GM12878 (cell line): ENCODE results near the gene SNRPN. TPM values are rescaled to one million over a fixed set of nuclear protein-coding genes. Genes with fewer than 3 reads are reported as not detected.

Experiments
- ATAC-seq: fragments of 200-7000 bp; cut with Tn5 transposase; 3 replicates; pipeline ENCODE4 v1.9.1; 2020; ENCODE audit warnings: mild to moderate bottlenecking, moderate library complexity
- BruUV-seq: library from RNA; stranded (reverse); fragments of 400-500 nt; replicated peaks from 2 replicates; lab custom pipeline; 2021; lab: Mats Ljungman, UMichigan
- CTCF ChIA-PET: fragments of 300-600 bp; sonication (Branson Sonifier 250); formaldehyde crosslinking; extraction: SDS; loops from one replicate; lab custom pipeline; 2021; ENCODE audit warnings: inconsistent platforms; lab: Yijun Ruan, JAX
- POLR2A ChIA-PET: fragments of 350-600 bp; formaldehyde crosslinking; extraction: SDS; loops from one replicate; lab custom pipeline; 2021; ENCODE audit warnings: inconsistent platforms; lab: Charles Lee
- RAD21 ChIA-PET: fragments of 300-600 bp; sonication (Branson Sonifier 250); formaldehyde crosslinking; loops from one replicate; lab custom pipeline; 2023; ENCODE audit warnings: antibody characterized with exemption; ENCODE audit not compliant: unreplicated experiment; lab: Charles Lee
- SMC1A ChIA-PET: fragments of 300-600 bp; sonication (Branson Sonifier 250); formaldehyde crosslinking; loops from one replicate; lab custom pipeline; 2023; ENCODE audit not compliant: unreplicated experiment, uncharacterized antibody; lab: Charles Lee
- DNase-seq: peaks from one replicate; pipeline ENCODE4 v3.0.0-alpha.2; 2011; ENCODE audit warnings: low read depth, low spot score
- FAIRE-seq: peaks from 3 replicates; lab custom pipeline; 2011; peaks lifted over from hg19 to GRCh38; lab: Jason Lieb, UNC
- H2AFZ ChIP-seq: 2 replicates; pipeline ENCODE4 v1.6.0; 2011; ENCODE audit warnings: low read depth, low read length, control low read depth; ENCODE audit not compliant: control insufficient read depth
- H3K27ac ChIP-seq: 2 replicates; pipeline ENCODE4 v1.5.1; 2011; ENCODE audit warnings: control low read depth; ENCODE audit not compliant: control insufficient read depth, insufficient read depth
- H3K27me3 ChIP-seq, 2 experiments: replicated peaks in 1 of 2; 2 replicates each; pipeline versions ENCODE4 v1.6.0 to v1.6.1; 2011; ENCODE audit warnings: low read length in 1 of 2; ENCODE audit not compliant: control insufficient read depth in 2 of 2, insufficient read depth in 2 of 2
- H3K36me3 ChIP-seq, 2 experiments: 2 replicates each; pipeline ENCODE4 v1.5.1; 2011; ENCODE audit warnings: low read length in 1 of 2; ENCODE audit not compliant: control insufficient read depth in 2 of 2, insufficient read depth in 2 of 2
- H3K4me1 ChIP-seq: 2 replicates; pipeline ENCODE4 v1.6.1; 2011; ENCODE audit warnings: mild to moderate bottlenecking, low read length, moderate library complexity, mixed read lengths; ENCODE audit not compliant: control insufficient read depth, insufficient read depth
- H3K4me2 ChIP-seq: 2 replicates; pipeline ENCODE4 v1.6.0; 2011; ENCODE audit warnings: control low read depth; ENCODE audit not compliant: control insufficient read depth, insufficient read depth
- H3K4me3 ChIP-seq: fragments of 200-600 bp; sonication (generic); 2 replicates; pipeline ENCODE4 v1.5.1; 2016
- H3K79me2 ChIP-seq: 2 replicates; pipeline ENCODE4 v1.6.0; 2011; ENCODE audit warnings: low read length; ENCODE audit not compliant: control insufficient read depth, insufficient read depth
- H3K9ac ChIP-seq: 2 replicates; pipeline ENCODE4 v1.8.0; 2011; ENCODE audit warnings: low read length, control low read depth, mixed read lengths; ENCODE audit not compliant: control insufficient read depth, insufficient read depth
- H3K9me3 ChIP-seq: replicated peaks from 3 replicates; pipeline ENCODE4 v1.5.1; 2011; ENCODE audit warnings: mild to moderate bottlenecking, low read length; ENCODE audit not compliant: control insufficient read depth, insufficient read depth
- H4K20me1 ChIP-seq: 2 replicates; pipeline ENCODE4 v1.6.0; 2011; ENCODE audit not compliant: control insufficient read depth, insufficient read depth
- ASH2L ChIP-seq: fragments of 300-600, 200-600 bp; sonication (generic); IDR thresholded peaks from 2 replicates; pipeline ENCODE4 v1.6.1; 2017; ENCODE audit warnings: low read depth, mild to moderate bottlenecking, borderline replicate concordance
- EZH2 ChIP-seq: IDR thresholded peaks from 2 replicates; pipeline ENCODE4 v1.6.1; 2012; ENCODE audit warnings: low read depth, mild to moderate bottlenecking, control low read depth, inconsistent platforms, low read length, borderline replicate concordance; ENCODE audit not compliant: control insufficient read depth
- KAT2A ChIP-seq: conservative IDR thresholded peaks from 2 replicates; pipeline ENCODE4 v1.6.1; 2011; ENCODE audit warnings: low read depth, low read length; ENCODE audit not compliant: control insufficient read depth
- MYC ChIP-seq: IDR thresholded peaks from 2 replicates; pipeline ENCODE4 v1.6.1; 2011; ENCODE audit warnings: mild to moderate bottlenecking, low read length, moderate library complexity, inconsistent platforms; ENCODE audit not compliant: insufficient read depth, insufficient replicate concordance, insufficient read length, severe bottlenecking
- NR2C2 ChIP-seq: IDR thresholded peaks from 2 replicates; pipeline ENCODE4 v1.6.1; 2011; ENCODE audit warnings: borderline replicate concordance, low read depth; ENCODE audit not compliant: control insufficient read depth, insufficient read length
- SMARCA5 ChIP-seq: fragments of 450-650 bp; IDR thresholded peaks from 2 replicates; pipeline ENCODE4 v1.6.1; 2017; ENCODE audit warnings: mild to moderate bottlenecking
- ZNF217 ChIP-seq: fragments of 450-650 bp; IDR thresholded peaks from 2 replicates; pipeline ENCODE4 v1.6.1; 2017; ENCODE audit warnings: antibody characterized with exemption, mild to moderate bottlenecking
- WGBS: methylation state at CpG from one replicate; pipeline ENCODE4 v1.1.6; 2016; ENCODE audit warnings: low lambda C conversion rate; ENCODE audit not compliant: insufficient replicate concordance, insufficient coverage; ENCODE audit errors: missing lambda C conversion rate; 5-methylcytosine and 5-hydroxymethylcytosine counted together
- in situ Hi-C: fragments of 300-500 bp; cut with MboI; formaldehyde crosslinking; loops from 9 replicates; pipeline ENCODE4 v1.14.3; 2018; ENCODE audit warnings: mixed read lengths
- intact Hi-C: fragments of 100-400 bp; cut with micrococcal nuclease; formaldehyde crosslinking; loops from one replicate; pipeline ENCODE4 v1.14.2; 2022; ENCODE audit not compliant: unreplicated experiment
- polyA plus RNA-seq, 11 experiments: library from polyadenylated mRNA; depleted of rRNA in 4 of 11; unstranded in 6 of 11; stranded (reverse) in 5 of 11; fragments of >200 nt; fragmentation: Nextera tagmentation in 4 of 11; fragmentation: Illumina TruSeq in 1 of 11; extraction: Ambion mirVana in 4 of 11; extraction: Trizol in 1 of 11; gene quantifications; 1 replicate in 1 of 11; 2 replicates in 10 of 11; pipeline versions ENCODE4 v1.2.1 to v1.2.3, GENCODE V29; 2011 to 2016; ENCODE audit warnings: inconsistent platforms in 2 of 11, missing spikeins in 2 of 11, low read depth in 1 of 11
- total RNA-seq, 4 experiments: library from RNA; depleted of rRNA in 3 of 4; stranded (reverse); fragments of >200 nt in 3 of 4; fragmentation: Illumina TruSeq in 1 of 4; extraction: Trizol in 1 of 4; gene quantifications; 2 replicates each; pipeline versions ENCODE4 v1.2.1 to v1.2.3, GENCODE V29; 2013 to 2021
- TF ChIP-seq, protein P1 (sequence below): fragments of 450-650 bp; IDR thresholded peaks from 2 replicates; pipeline ENCODE4 v1.6.1; 2017; ENCODE audit warnings: antibody characterized with exemption, mild to moderate bottlenecking, moderate library complexity
- TF ChIP-seq, protein P2 (sequence below): fragments of 450-650 bp; IDR thresholded peaks from 2 replicates; pipeline ENCODE4 v1.6.1; 2014; ENCODE audit warnings: mild to moderate bottlenecking
- TF ChIP-seq, protein P3 (sequence below): fragments of 450-650 bp; IDR thresholded peaks from 2 replicates; pipeline ENCODE4 v1.6.1; 2017; ENCODE audit warnings: mild to moderate bottlenecking, low read depth, inconsistent platforms; ENCODE audit not compliant: poor library complexity, severe bottlenecking

SNRPN gene
- total and polyA plus RNA-seq, 10 of the 15 experiments (the other 5 are each of a cell fraction or from before 2014, with no cell fraction given) = 9.1 to 103 (median 45.5) TPM

DNA sequence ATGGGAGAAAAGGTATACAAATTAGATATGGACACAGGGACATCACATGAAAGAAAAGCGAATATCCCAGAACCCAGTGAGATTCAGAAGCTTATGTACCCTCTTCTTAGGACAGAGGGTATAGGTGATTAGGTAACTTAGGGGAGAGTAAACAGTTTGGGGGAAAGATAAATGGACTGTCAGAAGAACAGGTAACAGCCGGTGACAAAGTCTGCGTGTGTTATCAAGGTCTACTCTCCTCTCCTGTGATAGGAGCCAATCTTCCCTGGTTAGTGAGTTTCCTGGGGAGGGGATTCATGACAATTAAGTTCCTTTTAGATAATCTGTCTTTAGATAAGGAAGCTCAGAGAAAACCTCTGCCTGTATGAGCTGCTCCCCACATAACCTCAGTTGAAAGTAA lies 30.6 kb upstream of the SNRPN start:
- ChIA-PET POLR2A (no interaction called here), CTCF (no interaction called here)

DNA sequence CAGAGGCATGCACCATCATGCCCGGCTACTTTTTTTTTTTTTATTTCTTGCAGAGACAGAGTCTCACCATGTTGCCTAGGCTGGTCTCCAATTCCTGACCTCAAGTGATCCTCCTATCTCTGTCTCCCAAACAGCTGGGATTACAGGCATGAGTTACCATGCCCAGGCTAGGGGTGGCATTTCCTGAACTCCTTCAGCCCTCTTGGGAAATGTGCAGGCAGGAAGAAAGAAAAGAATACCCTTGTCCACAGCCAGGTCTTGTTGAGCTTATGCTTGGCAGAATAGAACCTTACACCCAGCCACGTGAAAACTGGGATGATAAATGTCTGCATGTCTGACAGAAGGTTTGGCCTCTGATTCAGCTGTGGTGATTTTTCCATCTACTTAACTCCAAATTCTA lies 30.2 kb upstream of the SNRPN start:
- Histone ChIP-seq H3K36me3 (no peaks in the 10 kb centered on the region), H3K27me3 (no peaks in the 10 kb centered on the region), H3K4me1 (no peaks in the 10 kb centered on the region), H3K9me3 (no peaks in the 10 kb centered on the region; the same call in 2 of the 3 replicates), H2AFZ (no peak overlapping the region), H3K4me2 (no peak overlapping the region), H3K9ac (no peak overlapping the region), H3K27ac (no peak overlapping the region), H3K79me2 (no peaks in the 10 kb centered on the region), H4K20me1 (no peaks in the 10 kb centered on the region), H3K4me3 (no peak overlapping the region)
- RAD21 ChIA-PET = no interaction called here
- DNase-seq (no peak), ATAC-seq (no peak), FAIRE-seq (no peak)
- intact Hi-C loops (no loop called here), in situ Hi-C loops (no loop called here)
- 0% methylated on average over 1 of the region's 2 CpGs for WGBS
- SMC1A ChIA-PET = interaction anchor here (0.5 kb wide), 1 partner anchor 21 kb away, joined by 3 read pairs; no protein-coding TSS in a partner anchor
- POLR2A ChIA-PET = no interaction called here
- CTCF ChIA-PET = no interaction called here
- BruUV-seq = no TSS peak
- TF ChIP-seq ZNF217 (no peak), NR2C2 (no peak), SMARCA5 (no peak), KAT2A (no peak), MYC (no peak), ASH2L (no peak)
- TF ChIP-seq, protein P1, sequence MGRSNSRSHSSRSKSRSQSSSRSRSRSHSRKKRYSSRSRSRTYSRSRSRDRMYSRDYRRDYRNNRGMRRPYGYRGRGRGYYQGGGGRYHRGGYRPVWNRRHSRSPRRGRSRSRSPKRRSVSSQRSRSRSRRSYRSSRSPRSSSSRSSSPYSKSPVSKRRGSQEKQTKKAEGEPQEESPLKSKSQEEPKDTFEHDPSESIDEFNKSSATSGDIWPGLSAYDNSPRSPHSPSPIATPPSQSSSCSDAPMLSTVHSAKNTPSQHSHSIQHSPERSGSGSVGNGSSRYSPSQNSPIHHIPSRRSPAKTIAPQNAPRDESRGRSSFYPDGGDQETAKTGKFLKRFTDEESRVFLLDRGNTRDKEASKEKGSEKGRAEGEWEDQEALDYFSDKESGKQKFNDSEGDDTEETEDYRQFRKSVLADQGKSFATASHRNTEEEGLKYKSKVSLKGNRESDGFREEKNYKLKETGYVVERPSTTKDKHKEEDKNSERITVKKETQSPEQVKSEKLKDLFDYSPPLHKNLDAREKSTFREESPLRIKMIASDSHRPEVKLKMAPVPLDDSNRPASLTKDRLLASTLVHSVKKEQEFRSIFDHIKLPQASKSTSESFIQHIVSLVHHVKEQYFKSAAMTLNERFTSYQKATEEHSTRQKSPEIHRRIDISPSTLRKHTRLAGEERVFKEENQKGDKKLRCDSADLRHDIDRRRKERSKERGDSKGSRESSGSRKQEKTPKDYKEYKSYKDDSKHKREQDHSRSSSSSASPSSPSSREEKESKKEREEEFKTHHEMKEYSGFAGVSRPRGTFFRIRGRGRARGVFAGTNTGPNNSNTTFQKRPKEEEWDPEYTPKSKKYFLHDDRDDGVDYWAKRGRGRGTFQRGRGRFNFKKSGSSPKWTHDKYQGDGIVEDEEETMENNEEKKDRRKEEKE = no peak
- TF ChIP-seq, protein P2, sequence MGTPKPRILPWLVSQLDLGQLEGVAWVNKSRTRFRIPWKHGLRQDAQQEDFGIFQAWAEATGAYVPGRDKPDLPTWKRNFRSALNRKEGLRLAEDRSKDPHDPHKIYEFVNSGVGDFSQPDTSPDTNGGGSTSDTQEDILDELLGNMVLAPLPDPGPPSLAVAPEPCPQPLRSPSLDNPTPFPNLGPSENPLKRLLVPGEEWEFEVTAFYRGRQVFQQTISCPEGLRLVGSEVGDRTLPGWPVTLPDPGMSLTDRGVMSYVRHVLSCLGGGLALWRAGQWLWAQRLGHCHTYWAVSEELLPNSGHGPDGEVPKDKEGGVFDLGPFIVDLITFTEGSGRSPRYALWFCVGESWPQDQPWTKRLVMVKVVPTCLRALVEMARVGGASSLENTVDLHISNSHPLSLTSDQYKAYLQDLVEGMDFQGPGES = no peak
- TF ChIP-seq, protein P3, sequence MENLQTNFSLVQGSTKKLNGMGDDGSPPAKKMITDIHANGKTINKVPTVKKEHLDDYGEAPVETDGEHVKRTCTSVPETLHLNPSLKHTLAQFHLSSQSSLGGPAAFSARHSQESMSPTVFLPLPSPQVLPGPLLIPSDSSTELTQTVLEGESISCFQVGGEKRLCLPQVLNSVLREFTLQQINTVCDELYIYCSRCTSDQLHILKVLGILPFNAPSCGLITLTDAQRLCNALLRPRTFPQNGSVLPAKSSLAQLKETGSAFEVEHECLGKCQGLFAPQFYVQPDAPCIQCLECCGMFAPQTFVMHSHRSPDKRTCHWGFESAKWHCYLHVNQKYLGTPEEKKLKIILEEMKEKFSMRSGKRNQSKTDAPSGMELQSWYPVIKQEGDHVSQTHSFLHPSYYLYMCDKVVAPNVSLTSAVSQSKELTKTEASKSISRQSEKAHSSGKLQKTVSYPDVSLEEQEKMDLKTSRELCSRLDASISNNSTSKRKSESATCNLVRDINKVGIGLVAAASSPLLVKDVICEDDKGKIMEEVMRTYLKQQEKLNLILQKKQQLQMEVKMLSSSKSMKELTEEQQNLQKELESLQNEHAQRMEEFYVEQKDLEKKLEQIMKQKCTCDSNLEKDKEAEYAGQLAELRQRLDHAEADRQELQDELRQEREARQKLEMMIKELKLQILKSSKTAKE = no peak

More for the DNA sequence above, 30.6 kb upstream of the SNRPN start:
- intact Hi-C loops = no loop called here
- FAIRE-seq (no peak), ATAC-seq (no peak), DNase-seq (no peak)
- WGBS = 31% methylated on average over 3 of the region's 3 CpGs
- no peak overlapping the region for H3K4me2 ChIP-seq
- H2AFZ ChIP-seq = no peak overlapping the region
- no peaks in the 10 kb centered on the region; the same call in 2 of the 3 replicates for H3K9me3 ChIP-seq
- H3K27me3 ChIP-seq = no peaks in the 10 kb centered on the region
- no peak overlapping the region for H3K4me3 ChIP-seq
- no peaks in the 10 kb centered on the region for H3K79me2 ChIP-seq
- no peak overlapping the region for H3K27ac ChIP-seq
- BruUV-seq = no TSS peak
- RAD21 ChIA-PET = no interaction called here
- H3K36me3 ChIP-seq = no peaks in the 10 kb centered on the region
- in situ Hi-C loops = no loop called here
- SMC1A ChIA-PET = no interaction called here
- TF ChIP-seq MYC (no peak), EZH2 (no peak)
- no peak overlapping the region for H3K9ac ChIP-seq
- H4K20me1 ChIP-seq = no peaks in the 10 kb centered on the region
- H3K4me1 ChIP-seq = no peaks in the 10 kb centered on the region
